Inflammatory macrophage (primary cell): ENCODE results near the gene DENND2D.

Experiments used
- DNase-seq, 2 donors: peaks; one replicate each; pipeline ENCODE4 v3.0.0-alpha.2; 2020 to 2022

Gene DENND2D

DNA sequence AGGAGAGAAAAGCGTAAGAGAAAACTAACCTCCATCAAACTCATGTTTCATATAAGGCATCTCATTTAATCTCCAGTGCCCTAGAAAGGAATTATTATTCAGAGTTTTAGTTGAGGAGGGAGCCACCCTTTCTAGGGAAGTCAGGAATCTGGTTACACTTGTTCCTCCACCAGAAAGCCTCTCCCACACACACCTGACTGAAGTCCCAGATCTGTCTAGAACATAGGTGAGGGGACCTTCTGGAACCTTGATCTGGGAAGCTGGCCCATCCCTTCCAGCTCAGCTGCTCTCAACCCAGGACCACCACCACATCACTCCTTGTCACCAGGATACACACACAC lies 1.9 kb upstream of the DENND2D start:
- DNase-seq: no peak

DNA sequence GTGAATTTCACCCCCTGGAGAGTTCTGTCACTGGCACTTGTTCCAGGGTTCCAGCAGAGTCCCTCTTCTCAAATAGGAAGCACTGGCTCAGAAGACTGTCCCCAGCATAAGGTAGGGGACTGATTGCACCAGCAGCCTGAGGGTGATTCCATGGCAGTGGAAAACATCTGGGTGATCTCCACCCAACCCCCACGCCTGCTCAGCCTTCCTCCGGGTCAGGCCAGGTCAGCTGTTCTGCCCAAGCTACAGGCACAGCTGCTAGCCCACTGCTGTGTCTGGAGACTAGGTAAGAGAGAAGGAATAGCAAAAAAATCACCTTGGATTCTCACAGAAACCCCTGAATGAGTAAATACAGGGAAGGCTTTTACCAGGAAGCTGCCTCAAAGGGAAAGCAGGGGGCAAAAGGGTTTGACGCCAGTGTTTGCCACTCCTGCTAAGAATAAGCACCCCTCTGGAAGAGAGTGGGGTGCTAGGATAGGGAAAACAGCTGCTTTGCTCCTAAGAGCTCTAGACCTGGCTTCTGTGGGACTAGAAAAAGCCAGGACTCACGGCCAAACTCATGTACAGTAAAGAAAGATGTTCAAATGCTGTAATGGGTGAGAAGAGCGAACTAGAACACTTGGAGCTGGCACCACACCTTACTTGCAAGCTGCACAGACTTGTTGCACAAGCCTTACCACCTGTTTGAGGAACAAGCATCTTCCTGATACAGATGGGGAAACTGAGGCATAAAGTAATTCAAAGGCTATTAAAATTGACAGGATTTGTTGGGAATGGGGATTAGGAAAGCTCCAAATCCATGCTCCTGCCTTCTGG lies 1.0 kb upstream of the DENND2D start:
- DNase-seq: peak; percentile 36 to 53

DNA sequence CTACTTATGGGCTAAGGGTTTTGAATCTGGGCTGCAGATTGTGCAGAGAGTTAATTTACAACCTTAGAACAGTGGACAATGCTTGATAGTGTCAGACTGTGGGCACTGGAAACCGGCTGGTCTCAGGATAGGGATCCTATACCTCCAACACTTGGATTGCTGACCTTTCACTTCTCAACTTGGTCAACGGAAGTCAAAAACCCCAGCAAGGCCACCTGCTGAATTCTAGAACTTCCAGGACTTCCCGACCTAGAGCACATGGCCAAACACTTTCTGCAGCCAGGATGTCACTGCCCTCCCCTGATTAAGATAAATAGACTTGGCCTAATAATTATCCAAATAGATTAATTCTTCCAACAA lies 336 bp upstream of the DENND2D start:
- no peak for DNase-seq

DNA sequence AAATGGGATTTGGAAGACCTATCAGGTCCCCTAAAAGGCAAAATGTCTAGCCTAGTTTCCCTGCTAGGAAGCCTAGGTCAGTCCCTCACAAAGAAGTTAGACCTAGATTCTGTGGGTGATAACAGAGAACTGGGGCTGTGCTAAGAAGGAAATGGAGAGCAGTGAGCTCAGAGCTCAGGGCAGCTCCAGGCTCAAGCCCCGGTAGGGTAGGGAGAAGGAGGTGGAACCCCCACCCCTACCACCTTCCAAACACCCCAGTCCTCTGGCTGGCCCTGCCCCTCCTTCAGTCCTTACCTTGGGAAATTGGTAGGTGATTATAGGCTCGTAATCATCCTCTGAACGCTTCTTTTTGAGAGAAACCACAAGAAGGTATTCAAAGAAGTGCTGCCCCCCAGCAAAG lies 1.1 kb downstream of the DENND2D start:
- DNase-seq: peak in 1 of 2 donors; percentile 43

DNA sequence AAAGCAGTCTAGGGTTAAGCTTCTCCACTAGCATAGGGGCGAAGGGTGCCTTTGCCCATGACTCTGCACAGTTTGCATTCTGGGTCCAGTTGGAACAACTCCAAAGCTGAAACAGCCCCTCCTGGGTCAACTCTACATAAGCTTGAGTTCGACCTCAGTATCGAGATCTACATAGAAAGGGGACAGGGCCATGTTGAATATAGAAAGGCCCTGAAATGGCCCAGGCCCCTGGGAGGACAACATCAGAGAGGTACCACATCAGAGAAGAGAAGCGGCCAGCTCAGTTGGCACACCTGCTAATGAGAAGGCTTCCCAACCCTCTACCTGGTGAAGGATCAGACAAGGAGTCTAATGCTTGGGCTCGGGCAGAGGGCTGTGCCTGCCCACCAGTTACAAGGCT lies 1.6 kb downstream of the DENND2D start:
- DNase-seq: no peak

DNA sequence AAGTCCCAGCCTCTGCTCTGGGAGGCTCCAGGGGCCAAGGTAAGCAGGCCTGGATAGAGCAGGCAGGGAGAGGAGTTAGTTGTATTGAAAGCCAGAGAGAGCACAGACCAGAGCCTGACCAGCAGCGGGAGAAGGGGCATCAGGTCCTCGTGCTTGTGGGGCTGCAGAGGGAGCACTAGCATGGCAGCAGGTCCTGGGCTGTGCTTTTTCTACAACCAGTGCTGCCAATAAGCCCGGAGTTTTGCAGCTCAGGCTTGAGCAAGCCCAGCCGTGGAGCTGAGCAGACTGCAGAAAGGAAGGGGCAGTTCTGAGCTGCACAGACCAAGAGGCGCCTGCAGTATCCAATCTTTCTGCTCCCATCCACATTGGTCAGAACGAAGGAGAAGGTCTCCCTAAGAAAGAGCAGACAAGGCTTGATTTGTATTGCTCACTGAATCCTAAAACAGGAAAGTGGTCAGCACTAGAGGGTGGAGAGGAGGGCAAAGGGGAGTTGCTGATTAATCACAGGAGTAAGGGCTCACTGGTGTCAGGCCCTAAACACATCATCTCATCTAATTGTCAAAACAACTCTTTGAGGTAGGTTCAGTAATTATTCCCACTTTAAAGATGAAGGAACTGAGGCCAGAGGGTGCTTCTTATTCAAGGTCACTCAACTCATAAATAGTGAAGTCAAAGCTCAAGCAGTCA lies 2.7 kb downstream of the DENND2D start:
- DNase-seq: peak; percentile 48 to 71

DNA sequence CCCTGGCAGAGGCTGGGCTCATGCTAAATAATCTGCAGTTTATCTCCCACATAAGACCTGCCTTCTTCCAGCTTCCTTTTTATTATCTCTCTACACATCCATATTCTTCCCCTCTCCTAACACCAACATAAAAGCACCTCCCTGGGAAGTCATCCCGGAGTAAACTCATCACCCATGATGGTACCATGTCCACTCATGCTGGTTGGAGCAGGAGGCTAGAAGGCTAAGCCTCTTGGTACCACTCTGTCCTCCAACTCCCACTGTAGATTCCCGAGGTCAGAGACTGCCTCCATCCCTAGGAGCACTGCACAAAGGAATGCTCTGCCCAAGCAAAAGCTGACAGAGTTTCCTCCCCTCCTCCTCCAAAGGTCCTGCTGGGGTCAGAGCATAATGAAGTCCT lies 4.2 kb downstream of the DENND2D start:
- no peak for DNase-seq

DNA sequence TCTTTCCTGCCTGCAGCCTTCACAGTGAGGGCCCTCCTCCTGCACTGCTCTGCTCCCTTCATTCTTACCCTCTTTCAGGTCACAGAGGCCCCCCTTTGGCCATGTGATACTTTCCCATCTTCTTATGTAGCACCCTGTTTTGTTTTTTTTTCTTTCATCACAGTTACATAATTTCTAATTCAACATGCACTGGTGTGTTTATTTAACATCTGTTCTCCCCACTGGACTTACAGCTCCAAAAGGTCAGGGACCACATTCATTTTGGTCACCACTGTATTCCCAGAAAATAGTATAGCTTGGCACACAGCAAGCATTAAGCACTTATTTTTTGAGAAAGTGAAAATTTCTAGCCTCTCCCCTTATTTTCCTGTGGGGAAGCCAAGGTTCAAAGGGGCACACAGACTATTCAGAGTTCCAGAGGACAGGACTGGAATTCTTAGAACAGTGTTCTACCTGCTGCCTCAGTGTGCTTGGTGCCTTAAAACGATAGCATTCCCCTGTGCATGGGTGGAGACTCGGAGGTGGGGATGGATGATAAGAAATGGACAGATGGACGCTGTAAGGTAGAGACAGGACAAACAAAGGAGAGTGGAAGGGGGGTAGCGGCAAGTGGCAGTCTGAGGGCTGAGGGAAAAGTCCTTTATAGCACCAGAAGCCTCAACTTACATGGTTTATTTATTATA lies 5.3 kb downstream of the DENND2D start:
- DNase-seq: no peak

DNA sequence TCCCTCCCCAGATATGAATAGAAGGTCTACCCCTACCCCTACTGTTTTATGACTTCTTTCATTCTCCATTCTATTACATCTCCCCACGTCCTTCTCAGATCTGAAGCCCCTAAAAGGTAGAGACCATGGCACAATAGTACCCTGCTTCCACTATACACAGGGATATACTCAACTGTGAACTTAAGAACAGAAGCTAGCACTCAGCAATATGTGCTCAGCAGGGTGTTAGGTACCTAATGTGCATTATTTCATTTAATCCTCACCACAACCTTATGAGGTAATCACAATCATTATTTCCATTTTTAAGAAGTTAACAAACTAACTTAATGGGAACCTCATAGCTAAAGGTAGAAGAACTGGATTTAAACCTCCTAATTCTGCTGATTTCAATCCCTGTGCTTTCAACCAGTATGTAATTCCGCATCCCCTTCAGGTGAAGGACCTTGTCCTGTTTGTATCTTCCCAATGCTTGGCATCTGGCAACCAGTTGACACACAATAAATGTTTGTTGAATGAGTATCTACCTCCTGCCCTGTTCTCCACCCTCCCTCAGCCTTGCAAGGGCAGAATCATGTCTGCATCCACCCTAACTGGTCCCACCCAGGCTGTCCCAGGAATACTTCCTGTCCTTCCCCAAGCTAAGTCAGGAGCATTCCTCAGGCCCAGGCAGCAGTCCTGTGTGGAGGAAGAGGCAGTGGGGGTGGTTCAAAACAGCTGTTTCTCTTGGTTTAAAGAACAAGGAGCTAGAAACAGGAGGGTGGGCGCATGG lies 6.5 kb downstream of the DENND2D start:
- DNase-seq: no peak

DNA sequence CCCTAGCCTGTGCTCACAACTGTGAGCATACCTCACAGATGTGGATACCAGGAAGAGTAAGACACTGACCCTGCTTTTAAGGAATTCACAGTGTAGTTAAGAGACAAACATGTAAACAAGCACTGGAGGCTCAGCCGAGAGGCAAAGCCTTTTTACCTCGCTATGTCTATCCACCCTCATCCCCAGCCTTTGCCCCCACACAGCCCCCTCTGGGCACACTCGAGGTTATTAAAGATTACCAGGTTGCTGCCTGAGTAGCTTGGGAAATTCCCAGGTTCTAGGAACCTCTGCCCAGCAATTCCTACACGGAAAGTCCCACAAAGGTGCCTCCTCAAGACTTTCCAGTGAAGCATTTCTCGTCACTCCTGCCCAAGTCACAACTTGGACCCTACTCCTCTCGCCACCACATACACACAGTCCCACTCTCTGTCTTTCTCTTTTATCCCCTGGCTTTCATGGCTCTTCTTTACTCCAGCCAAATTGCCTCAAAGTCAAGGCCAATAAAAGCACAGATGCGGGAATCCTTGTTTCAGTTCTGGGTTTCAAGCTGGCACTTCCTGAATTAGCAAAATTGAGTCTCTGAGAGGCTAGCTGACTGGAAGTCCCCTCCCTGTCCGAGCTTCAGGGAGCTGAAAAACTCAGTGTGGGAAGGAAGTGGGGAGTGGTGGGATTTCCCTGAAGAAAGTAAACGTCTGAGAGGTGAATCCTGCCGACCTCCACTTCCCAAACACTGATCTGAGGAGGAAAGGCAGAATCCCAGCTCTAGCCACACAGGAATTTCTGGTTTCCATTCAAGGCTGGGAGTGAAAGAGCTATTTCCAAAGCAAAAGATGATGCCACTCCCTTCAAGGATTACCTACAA lies 7.6 kb downstream of the DENND2D start:
- peak; percentile 68 to 77 for DNase-seq

DNA sequence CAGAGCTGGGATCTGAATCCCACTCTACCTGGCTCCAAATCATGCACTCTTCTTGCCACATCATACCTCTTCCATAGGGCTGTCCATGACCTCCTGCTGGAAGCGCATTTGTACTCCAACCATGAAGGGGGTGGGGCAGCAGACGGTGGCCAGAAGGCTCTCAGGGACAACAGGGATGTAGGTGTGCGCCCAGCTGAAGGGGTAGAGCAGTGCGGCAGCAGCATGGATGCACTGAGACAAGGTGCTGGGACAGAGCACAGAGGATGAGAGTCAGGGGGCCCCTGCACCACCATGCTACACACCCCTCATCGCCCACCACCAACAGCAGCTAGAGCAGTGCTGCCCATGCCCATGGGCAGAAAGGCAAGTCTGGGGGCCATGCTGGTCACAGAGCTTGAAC lies 8.4 kb downstream of the DENND2D start:
- DNase-seq: no peak

DNA sequence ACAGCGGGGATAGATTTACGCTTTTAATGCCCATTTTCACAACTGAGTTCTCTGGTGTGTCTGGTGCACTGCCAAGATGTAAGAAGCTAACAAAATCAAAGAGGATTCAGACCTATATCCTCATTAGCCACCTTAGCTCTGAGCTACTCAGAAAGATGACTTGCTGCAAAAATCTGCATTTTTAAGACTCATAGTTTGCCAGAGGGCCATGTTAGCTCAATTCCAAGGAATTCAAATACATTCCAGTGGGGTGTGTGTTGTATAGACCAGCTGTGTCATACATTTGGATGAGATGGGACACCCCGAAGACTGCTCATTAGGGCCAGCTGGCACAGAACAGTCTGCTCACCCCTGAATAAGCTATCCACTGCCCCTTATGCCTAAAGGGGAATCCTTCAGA lies 8.9 kb downstream of the DENND2D start:
- no peak for DNase-seq

DNA sequence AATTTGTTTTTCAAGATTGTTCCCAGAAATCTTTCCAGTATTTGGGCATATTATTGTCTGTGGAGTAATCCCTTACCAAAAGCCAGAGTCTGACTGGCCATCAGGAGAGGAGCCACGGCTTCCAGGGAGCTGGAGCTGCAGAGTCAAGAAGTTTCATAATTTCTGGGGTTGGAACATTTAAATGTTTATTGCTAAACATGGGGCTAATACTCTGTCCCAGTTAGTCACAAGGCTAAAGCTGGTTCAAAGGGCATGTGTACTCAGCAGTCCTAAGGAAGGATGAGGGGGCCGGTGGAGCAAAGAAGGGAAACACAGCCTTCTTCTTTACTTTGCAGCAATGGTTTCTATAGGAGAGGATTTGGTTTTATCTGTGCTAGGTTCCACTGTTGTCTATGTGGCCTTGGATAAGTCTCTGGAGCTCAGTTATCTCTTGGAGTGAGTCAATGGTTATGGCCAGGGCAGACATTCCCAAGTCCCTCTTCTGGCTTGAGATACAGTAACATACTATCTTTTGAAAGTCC lies 9.5 kb downstream of the DENND2D start:
- DNase-seq: peak; percentile 89 to 94

DNA sequence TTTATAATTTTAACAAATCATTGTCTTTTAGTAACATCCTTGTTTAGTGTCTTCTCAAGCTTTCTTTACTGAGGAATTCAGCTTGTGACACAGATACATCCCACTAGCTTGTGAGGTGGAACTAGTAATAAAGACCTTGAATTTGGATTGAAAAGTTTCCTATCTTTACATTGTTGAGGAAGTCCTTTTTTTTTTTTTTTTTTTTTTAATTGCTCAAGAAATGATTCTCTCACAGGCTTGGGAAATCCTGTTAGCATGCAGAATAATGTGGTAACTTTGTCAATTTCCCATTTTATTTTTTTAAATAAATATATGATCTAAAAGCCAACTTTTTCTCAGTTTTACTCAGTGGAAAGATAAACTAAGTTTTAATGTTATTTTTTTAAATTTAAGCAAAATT lies 15.8 kb downstream of the DENND2D start:
- peak; percentile 38 to 88 for DNase-seq

DNA sequence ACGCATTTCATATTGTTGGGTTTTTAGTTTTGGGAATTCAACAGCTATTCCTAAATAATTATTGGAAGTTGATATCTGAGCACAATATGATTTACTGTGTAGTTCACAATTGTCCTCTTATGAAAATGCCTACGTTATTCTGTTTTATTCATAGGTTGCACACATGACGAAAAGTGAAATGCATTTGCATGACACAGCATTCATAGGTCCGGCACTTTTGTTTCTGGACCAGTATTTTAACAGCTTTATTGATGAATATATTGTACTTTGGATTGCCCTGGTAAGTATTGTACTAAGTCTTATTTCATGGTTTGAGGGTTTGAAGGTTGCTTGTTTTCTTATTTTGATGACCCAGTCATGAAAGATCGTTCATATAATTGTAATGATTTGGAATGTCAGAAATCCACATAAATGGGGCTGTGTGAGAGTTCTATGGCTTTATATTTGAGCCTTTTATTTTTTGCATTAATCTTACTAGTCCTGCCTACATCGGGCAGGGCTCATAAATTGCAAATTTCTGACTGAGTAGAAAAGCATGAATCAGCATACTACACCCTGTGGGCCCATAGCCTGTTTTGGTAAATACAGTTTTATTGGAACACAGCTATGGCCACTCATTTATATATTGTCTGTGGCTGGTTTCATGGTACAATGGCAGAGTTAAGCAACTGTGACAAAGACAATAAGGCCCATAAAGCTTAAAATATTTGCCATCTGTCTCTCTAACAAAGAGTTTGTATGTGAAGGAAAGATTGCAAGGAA lies 17.0 kb downstream of the DENND2D start:
- DNase-seq: no peak

DNA sequence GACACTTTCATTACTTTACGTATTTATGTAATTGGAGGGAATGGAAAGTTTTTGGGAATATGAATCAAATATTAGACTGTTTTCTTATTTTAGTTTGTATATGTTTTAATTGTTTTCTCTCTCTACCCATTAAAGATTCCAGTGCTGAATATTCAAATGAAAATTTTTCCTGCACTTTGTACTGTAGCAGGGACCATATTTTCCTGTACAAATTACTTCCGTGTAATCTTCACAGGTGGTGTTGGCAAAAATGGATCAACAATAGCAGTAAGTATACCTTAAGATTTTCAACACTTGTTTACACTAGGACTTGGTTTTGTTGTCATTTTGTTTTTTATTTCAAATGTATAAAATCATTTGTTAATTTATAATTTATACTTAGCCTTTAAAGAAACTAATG lies 18.4 kb downstream of the DENND2D start:
- DNase-seq: no peak

DNA sequence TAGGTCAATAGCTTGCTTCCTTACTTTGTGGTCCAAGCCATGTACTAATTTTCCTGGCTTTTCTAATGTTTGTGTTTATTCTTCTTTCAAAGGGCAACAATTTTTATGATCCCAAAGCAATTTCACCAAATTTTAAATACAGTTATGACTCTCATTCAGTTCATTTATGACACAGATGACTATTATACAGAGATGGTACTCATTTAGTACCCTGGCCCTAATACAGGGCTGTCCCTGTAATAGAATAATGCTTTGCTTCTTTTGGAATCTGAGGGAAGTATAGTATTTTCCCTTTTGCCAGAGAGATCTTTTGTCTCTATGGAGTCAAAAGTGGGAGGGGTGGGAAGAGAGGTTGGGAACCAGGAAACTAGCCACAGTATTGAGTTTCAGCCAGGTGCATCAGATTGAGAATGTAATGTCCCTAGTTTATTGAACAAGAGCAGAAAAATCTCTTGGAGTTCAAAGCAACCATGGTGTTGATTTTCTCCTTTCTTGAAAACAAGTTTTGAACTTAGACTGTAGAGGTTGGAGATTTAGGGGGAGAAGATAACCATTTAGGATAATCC lies 20.4 kb downstream of the DENND2D start:
- DNase-seq: no peak

DNA sequence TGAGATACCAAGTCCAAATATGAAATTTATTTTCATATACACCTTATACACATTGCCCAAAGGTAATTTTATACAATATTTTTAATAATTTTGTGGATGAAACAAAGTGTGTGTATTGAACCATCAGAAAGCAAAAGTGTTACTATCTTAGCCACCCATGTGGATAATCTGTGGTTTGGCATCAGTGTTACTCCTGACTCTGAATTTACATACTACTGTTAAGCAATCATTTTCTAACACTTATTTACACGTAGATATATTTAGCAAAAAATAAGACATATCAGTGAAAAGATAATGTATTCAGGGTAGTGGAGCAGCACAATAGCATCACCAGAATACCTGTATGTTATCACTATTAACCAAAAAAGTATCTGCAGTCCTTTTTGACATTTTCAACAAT lies 23.8 kb downstream of the DENND2D start:
- no peak for DNase-seq

DNA sequence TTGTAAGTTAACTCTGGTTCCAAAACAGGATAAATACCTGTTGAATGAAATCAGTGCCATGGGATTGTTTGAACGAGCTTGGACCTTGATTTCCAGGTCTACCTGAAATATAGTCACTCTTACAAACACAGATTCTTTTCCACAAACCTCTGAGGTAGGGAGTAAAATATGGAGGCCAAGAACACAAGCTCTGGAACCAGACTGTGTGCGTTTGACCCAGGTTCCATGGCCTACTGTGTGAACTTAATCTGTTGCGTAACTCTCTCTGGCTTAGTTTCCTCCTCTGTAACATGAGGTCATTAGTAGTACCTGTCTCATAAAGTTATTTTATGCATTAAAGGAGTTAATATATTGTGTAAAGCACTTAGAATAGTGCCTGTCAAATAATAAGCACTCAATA lies 25.1 kb downstream of the DENND2D start:
- no peak for DNase-seq

DNA sequence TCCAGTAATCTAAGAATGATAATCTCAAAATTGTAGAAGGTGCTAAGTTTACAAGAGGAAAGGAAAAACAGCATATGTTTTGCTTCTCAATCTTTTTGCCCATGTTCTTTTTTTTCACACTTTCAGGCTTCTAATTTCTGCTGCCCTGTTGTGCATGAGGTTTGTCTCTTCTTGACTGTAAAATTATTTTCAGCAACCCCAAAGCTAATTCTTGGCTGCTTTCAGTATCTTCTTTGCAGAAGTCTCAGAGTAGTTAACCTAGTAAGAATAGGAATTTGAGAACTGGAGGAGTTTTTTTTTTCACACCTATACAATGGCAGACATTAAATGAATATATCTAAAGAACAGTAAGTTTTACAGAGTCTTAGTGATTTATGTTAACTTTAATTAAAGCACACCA lies 26.4 kb downstream of the DENND2D start:
- no peak for DNase-seq

DNA sequence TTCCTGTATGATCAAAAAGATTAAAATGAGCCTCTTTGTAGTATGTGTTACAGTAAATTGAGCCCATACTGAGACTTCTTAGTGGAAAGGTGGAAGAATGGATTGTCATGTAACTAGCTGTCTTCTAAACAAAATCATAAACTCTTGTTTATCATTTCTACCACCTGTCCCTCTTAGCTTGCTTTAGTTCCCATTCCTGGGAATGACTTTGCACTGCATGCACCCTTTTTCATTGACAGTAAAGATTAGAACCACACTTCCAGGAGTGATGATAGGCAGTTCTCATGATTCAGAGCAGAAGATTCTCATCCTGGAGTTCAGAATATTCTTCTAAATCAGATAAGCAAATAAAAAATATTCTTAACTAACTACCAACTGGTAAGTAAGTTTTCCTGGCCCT lies 28.0 kb downstream of the DENND2D start:
- no peak for DNase-seq
